H54 (cell line): Measurements from ENCODE around the gene GAGE12H.

ENCODE experiments used
- DNase-seq: peaks from one replicate; pipeline ENCODE4 v3.0.0; 2011; ENCODE audit warnings: low spot score, mixed read lengths; ENCODE audit not compliant: insufficient read length
- FAIRE-seq: peaks from 3 replicates; lab custom pipeline; 2011; peaks lifted over from hg19 to GRCh38; lab: Jason Lieb, UNC
- POLR2A ChIP-seq: IDR thresholded peaks from 2 replicates; pipeline ENCODE4 v1.6.1; 2011; ENCODE audit warnings: low read depth, mild to moderate bottlenecking, low read length

Gene GAGE12H

DNA sequence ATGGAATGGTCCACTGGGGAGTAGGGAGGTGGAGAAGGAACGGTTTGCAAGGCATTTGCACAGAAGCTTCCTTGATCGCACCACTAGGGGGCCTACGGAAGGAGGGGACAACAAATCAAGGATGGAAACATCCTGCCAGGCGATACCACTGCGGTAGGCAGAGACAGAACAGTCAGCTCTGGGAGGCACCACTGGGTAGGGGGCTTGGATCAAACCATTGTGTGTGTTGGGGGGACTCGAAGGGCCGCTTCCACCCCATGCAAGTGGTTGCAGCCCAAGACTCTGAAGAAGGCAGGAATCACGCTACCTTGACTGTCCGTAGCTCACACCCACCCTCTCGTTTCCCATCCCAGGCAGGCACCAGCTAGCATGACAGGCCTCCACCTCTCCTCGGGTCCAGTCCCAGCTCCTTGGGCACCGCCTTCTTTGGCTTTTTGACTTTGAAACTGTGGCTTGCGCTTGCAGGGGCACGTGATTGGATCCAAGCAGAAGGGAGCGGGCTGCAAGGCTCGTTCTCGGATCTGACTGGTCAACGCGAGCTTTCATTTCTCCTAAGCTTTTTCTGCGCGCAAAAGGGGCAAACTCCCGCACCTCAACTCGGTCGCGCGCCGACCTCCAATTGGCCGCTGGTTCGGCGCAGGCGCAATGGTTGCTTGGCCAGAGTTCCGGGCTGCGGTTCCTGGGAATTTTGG is 47.5 kb downstream of the GAGE12H start:
- FAIRE-seq, result no peak
- peak; percentile 1 for DNase-seq
- no peak for TF ChIP-seq POLR2A
